Urothelium cell line (cell line): ENCODE data around the gene SQSTM1.

Experiments used
- DNase-seq: peaks from one replicate; pipeline ENCODE4 v3.0.0; 2011; ENCODE audit warnings: low spot score, mixed read lengths
- FAIRE-seq: peaks from 2 replicates; lab custom pipeline; 2011; peaks lifted over from hg19 to GRCh38; lab: Jason Lieb, UNC

The SQSTM1 gene

DNA sequence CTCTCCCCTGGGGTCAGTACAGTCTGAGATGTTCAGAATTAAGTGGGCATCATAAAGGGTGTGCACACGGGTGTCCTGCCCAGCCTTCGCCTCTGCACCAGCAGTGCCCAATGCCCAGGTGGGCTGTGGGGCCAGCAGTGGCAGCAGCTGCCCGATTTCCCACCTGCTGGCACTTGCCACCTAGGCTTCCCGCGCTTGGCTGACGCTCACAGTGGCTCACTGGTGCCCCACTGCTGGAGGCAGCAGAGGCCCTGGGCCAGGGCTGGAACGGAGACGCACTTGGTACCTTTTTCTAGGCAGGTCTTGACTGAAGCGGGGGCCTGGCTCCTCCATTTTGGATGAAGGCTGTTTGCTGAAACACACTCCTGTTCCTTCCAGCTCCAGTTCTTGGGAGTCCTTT lies 20.9 kb downstream of the SQSTM1 start:
- DNase-seq: no peak
- no peak for FAIRE-seq

DNA sequence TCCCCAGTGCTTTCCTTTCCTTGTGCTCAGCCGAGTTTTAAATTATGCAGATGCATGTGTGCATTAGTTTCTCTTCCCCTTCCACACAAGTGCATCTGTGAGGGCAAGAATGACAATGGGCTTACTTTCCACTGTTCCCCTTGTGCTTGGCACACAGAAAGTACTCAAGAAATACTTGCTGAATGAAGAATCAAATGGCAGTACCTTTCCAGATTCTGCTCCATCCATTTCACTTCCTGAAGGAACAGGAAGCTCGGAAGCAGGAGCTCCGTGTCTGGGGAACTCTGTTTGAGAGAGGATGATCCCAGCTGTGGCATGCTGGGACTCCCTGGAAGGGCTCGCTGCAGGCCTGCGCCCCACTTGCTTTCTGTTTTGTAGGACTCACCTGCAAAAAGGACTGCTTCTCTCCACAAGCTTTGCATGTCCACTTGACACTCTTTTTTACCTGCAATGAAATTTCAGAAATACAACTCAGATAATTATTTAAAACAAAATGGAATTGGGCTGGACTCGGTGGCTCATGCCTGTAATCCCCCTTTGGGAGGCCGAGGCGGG lies 32.4 kb downstream of the SQSTM1 start:
- FAIRE-seq: no peak
- no peak for DNase-seq

DNA sequence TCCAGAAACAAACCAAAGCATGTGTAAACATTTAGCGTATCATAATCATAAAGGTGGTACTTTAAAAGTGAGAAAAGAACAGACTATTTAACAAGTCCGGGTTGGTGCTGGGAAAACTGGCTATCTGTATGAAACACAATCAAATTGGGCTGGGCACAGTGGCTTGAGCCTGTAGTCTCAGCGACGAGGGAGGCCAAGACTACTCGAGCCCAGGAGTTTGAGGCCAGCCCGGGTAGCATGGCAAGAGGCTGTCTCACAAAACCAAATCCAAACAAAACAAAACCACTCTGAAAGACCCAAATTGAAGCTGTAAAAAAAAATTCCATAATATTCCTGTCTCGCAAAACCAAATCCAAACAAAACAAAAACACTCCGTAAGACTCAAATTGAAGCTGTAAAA lies 33.7 kb downstream of the SQSTM1 start:
- FAIRE-seq (no peak), DNase-seq (no peak)

DNA sequence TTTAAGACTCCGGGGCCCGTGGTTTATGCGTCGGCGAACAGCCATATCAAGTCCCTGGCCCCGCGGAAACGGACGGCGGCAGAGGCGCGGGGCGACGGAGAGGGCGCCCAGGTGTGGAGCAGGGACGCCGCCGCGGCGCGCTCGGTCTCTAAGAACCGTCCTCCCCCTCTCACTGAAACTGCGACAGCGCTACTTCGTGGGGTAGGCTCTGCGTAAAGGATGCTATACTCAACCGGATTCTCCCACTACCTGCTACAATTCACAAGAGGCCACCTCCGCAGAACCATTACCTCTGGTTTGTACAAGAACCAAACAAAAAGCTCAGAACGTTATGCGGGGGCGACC lies 37.5 kb downstream of the SQSTM1 start:
- FAIRE-seq (no peak), DNase-seq (peak; percentile 55)

DNA sequence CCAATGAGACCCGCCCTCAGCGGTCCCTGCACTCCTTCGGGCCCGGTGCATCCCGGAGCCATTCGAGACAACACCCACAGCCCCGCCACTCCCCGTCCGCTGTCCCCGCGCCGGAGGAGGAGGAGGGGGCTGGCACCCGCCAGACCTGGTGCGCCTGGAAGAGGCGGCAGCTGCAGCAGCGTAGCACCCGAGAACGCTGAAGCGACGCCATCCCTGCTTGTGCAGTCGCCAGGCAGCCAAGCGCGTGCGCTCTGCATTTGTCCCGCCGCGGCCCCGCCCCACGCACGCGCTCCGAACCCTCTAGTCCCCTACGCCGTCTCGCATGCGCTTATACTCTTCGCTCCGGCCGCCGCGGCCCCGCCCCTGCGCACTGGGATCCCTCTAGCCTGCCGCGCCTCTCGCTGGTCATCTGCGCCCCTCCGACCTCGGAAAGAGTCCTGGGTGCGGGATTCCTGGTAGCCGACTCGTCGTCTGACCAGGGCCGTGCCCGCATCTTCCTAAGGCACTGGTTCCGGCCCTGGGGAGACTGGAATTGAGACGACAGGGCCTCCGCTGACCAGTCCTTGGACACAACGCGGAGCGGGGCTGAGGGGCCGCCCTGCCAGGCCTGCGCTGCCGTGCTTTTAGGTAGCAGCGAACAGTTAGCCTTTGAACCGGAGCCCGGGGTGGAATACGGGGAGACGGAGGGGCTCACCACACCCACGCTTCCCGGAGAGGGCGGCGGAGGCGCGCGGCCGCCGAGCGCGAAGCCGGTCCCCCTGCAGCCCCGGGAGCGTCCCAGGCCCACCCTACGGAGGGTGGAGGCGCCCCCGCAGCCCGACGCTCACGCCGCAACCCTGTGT lies 38.1 kb downstream of the SQSTM1 start, which contains the start of gene MRNIP:
MRNIP (minus strand) TSS at position 232 of the 842 bp plus-strand sequence; CDS start at position 211, 21 bp downstream.
- peak; percentile 27 for FAIRE-seq
- peak; percentile 94 for DNase-seq

DNA sequence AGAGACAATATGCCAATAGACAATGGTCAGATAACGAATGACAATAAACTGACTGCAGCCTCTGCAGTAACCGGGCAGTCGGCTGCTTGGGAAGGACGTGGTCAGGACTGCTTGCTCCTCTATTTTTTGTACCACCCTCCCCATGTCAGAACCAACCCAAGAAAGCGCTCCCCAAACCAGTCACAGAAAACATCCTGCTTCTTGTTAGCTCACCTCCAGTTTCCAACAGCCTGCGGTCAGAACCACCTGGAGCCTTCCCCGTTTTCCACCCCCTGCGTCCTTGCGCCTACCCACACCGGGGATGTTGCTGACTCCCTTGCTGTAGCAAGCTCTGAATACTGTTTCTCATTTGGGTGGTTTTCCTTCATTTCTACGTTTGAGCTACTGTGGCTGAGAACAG lies 39.6 kb downstream of the SQSTM1 start:
- FAIRE-seq: no peak

DNA sequence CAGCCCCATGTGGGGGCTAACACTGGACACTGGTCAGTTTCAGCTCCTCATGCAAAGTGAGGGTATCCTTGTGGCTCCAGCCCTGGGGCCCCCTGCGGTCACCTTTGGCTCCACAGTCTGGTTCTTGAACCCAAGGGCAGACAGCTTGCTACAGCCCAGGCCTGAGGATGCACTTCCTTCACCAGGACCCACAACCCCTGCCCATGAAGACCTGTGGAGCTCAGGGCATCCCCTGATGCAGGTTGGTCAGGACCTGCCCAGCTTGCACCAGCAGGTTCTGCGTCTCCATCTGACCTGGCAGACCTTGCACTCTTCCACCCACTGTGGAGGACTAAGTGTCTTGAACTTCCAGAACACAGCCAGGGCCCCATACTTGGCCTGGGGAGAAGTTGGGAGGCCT lies 41.6 kb downstream of the SQSTM1 start:
- FAIRE-seq: no peak

More for the DNA sequence above, 39.6 kb downstream of the SQSTM1 start:
- DNase-seq: no peak

DNA sequence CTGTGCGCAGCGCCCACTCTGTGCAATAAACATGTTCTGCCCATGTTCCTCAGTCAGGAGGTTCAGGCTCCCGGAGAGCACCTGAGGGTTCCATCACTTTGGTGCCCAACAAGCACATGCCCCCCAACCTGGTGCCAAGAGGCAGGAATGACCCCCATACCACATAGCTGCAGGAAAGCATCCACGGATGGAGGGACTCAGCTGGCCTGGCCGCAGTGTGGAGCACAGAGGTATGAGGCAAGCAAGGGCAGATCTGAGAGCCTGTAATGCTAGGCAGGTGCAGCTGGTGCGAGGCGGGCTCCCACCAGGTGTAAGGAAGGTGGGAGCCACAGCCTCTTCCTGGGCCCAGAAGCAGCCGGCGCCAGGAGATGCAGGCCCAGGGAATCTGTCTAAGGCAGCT lies 42.2 kb downstream of the SQSTM1 start:
- FAIRE-seq: no peak

More for the DNA sequence above, 41.6 kb downstream of the SQSTM1 start:
- no peak for DNase-seq

DNA sequence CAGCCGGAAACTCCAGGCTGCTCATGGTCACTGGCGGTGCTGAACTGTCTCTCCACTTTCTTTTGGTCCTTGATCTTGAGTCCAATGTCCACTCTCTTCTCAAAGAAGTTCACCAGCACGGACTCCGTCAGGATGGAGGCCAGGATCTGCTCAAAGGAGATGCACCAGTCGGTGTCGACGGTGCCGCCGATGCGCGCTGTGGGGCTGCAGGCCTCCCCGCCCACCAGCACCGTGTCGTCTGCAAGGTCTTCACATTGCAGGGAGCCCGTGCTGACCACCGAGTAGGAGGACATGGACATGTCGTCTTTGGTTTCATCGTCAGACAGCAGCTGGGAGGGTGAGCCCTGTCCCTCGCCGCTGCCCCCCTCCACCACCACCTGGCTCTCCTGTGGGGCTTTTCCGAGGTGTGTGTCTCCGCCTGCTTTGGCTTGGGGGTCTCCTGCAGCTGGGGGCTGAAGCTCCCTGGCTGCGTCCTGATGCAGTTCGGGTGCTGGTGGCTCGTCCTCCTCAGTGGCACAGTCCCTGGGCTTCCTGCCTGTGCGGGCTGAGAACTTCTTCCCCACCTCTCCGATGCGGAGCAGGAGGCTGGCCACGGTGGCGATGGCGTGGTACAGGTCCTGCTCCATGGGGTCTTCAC lies 42.9 kb downstream of the SQSTM1 start:
- FAIRE-seq: no peak

More for the DNA sequence above, 42.2 kb downstream of the SQSTM1 start:
- no peak for DNase-seq

DNA sequence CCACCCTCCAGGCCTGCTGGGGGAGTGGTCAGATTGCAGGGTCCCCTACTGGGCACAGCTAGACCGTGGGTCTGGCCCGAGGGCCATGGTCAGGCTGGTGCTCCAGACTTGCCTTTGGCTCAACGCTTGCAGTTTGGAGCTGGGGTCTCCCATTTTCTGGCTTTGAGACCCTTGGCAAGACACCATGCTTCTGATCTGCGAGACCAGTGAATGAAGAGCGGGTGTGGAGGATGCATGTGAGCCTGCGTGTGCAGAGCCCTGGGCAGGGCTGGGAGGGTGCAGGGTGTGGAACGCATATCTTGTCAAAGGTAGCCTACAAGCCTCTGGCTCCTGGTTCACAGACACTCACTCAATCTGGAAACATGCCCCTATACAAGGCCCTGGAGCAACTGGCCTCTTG lies 44.0 kb downstream of the SQSTM1 start:
- FAIRE-seq (no peak), DNase-seq (no peak)

More for the DNA sequence above, 42.9 kb downstream of the SQSTM1 start:
- DNase-seq: no peak

DNA sequence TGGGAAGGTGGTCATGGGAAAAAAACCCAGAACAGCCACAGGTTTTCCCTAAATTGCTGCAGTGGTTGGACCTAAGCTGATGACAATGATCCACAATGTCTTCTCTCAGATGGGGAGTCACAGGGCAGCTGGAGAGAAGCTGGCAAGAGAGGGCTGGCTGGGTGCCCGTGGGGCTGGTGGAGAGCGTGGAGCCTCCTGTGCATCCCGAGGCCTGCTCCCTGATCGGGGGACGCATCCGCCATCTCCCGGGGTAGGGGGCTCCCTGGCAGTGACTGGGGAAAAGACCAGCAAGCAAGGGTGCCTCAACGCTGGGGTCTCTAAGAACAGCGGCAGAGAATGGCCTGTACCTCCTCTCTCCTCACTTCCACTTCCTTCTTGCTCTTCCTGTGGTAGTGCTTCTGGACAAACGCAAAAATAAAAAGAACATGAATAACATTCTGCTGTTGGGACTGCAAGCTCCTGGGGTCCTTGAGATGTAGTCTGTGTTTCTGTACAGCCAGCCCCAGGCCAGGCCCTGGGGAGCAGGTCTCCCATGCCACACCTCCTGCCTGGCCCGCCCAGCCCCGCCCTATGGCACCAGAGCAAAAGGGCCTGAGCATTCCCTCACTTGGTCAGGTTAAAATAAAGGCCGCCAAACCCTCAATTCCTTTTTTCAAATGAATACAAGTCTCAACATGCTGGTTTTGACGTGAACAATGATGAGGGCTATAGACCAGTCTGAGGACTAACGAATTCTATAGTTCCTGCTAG lies 45.0 kb downstream of the SQSTM1 start:
- DNase-seq (no peak), FAIRE-seq (no peak)

DNA sequence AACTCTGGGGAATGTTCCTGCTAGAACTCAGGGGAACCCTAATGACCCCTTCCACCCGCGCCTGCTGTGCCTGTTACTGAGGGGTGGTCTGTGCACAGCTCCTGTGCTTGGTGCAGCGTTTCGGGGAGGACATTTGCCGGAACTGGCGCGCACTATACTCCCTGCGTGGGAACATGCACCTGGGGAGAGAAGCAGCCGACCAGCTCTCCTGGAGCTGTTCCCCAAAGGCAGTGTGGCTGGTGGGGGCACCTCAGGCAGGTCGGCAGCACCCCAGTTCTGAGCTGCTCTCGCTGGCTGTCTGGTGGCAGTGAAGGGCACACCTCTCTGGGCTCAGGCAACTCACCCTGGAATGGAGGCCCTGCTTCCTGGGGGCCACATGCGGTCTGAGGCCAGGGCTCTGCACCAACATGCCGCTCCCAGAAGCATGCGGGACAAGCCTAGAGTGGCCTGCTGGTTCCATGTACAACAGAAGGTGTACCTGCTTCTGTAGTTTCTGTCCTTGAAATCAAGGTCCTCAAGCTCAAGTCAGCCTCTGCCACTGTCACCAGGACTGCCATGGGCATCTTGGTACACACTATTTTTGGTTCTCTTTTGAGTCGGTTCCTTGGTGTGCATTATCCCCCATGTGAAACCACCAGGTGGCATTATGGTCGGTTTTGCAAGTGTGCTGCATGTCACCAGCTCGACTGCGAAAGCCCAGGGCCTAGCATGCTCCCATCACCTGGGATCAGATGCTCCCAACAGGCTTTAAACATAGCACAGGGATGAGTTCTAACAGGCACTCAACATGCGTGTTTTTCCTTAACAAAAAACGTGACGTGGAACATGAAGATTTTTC lies 45.8 kb downstream of the SQSTM1 start:
- DNase-seq (no peak), FAIRE-seq (no peak)

DNA sequence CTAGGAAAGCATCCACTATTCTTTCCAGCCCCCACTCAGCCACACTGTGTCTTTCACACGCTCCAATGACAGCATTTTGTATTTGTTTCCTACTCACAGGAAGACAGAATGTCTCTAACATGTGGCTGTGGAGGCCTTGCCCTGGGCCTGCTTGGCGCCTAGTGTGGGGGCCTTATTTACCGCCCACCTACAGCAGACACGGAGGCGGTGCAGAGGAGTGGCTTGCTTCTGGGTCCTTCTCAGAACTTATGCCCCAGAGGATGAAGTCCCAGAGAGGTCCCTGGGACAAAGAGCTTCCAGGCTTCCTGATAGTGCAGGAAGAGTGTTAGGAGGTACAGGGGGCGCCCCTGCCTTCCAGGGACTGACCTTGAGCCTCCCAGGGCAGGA lies 46.4 kb downstream of the SQSTM1 start:
- FAIRE-seq: no peak

DNA sequence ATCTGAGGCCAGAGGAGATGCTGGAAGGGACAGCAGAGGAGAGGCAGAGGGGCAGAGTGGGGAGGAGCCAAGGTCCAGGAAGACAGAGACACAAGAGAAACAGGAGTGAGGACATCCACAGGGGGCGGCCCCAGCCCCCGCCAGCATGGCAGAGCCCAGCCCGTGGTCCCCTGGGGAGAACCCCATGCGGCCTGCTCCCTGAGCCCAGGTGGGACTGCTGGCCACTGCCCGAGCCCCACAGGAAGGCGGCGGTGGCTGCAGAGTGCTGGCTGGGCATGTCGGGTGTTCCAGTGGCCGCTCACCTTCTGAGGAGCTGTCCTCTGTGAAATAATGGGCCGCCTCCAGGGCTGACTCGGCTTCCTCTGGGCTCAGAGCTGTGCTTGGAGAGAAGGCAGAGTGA lies 46.8 kb downstream of the SQSTM1 start:
- no peak for DNase-seq
- no peak for FAIRE-seq

More for the DNA sequence above, 46.4 kb downstream of the SQSTM1 start:
- DNase-seq: no peak

DNA sequence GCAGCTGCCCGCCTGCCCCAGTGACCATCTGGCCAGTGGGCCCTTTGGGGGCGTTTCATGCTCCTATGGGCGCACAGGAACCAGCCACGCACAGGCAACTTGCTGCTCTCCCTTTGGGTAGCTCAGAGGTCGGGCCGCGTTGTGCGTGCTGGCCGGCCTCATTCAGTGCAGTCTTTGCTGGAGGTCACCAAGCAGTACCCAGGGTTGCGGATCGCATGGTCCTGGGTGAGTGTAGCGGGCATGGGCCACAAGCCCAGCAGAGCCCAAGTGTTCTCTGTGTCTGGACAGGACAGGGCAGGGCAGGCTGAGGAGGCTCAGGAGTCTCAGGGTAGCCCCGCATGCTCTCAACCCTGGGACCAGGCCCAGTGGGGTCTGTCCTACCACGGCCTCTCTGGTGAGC lies 47.8 kb downstream of the SQSTM1 start:
- DNase-seq (no peak), FAIRE-seq (no peak)

DNA sequence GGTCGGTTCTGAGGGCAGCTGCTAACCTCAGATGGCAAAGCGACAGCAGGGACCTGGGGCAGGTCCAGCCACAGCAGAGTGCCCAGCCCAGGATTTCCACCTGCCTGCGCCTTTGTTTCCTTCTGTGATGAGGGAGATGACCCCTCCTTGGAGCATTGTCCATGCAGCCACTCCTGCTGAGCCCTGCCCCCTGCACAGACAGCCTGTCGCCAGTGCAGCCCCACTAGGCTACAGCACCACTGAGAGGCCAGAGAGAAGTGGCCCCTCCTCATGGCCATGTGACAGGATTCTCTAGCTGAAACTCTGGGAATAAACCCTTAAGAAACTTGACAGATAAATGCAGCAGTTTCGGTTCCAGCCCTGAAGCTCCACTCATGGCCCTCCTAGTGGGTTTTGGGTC lies 48.4 kb downstream of the SQSTM1 start:
- no peak for FAIRE-seq
- no peak for DNase-seq

DNA sequence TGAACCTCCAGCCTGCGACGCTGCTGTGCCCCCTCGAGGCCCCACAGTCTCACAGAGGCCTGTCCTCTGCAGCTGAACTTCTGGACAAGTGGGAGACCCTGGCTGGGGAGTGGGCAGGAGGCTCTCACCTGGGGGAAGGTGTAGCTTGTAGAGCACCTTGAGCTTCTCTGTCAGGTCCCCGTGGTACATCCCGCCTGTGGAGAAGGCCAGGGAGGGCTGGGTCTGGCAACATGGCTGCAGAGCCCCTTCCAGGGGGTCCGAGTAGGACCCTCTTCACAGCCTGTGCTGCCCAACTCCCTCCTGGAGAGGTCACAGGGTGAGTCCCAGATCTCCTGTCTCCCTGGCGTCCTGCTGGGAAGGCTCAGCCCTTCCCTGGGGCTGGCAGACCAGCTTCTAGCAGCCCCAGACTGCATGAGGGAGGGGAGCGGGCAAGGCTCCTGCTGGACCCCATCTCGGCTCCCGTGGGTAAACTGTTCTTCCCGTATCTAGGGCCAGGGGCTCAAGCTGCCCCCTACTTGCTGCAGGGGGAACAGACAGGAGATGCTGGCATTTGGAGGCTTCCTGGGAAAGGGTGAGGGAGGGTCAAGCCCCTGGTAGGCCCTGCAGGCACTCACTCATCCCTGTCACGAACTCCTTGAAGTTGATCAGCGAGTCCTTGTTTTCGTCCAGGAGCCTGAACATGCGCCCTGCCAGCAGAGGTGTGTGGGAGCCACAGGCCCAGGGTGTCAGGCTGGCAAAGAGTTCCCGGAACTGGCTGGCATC lies 49.1 kb downstream of the SQSTM1 start:
- FAIRE-seq: no peak
- no peak for DNase-seq

DNA sequence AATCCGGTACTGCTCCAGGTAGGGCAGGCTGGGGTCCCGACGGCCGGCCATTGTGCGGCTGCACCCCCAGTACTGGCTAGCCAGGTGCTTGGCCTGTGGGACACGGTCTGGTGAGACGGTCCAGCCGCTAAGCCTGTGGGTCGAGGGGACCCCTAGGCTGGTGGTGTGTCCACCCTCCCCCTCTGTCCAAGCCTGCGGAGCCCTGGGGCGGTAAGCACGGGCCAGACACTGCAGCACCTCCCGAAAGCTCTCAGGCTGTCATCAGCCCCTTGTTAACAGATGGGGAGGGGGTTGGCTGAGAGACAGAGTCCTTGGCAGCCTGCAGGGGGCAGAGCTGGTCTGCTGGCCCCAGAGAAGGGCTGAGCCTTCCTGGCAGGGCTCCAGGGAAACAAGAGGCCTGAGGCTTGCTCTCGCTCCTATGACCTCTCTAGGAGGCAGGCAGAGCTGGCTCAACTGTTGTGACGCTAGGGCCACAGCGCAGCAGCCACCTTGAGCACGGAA lies 49.7 kb downstream of the SQSTM1 start:
- DNase-seq: peak; percentile 54
- FAIRE-seq: no peak

DNA sequence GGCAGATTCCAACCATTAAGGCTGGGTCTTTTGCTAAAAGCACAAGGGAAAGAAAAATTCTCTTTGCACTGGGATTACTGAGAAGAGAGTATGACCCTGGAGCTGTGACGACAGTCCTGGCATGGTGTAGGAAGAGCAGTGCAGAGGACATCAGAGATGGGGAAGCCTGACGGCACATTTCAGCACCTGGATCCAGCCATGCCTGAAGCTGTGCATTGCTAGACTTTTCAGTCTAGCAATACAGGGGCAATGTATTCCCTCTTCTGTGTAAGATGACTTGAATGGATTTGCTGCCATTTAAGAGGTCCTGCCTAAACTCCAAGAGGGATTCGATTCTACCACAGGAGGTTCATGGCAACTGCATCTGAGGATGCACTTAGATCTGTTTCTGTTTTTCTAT lies 50.2 kb downstream of the SQSTM1 start:
- DNase-seq (no peak), FAIRE-seq (no peak)
